ENCODE results near the gene RPL22. TPM values are rescaled to one million over a fixed set of nuclear protein-coding genes. Genes with fewer than 3 reads are reported as not detected.
A peak's percentile ranks its signal among the peaks of the same experiment; 100 is the strongest.

RPL22 gene
- polyA plus RNA-seq, 6 donors from 2014 or later: 148 to 237 (median 187) TPM

GRCh38 chr1:6207075-6207885, 7.9 kb upstream of the RPL22 start:
- DNase-seq: no peak
- peak overlapping the region; percentile 44 to 81 (median 66) for H3K4me3 Mint-ChIP-seq
- peaks cover 0 to 2% (median 0%) of the 10 kb centered on the region in 7 donors for H3K9me3 Mint-ChIP-seq
- peaks cover 0 to 22% (median 4%) of the 10 kb centered on the region in 3 donors for H3K4me1 Mint-ChIP-seq
- H3K27me3 Mint-ChIP-seq: peaks cover 17 to 52% (median 22%) of the 10 kb centered on the region in 3 donors
- ATAC-seq (ENCODE audit: low read depth in 2 of 2): no peak
- no peaks in the 10 kb centered on the region for H3K36me3 Mint-ChIP-seq
- H3K27ac Mint-ChIP-seq: peak overlapping the region in 1 of 6 donors; percentile 6

DNA sequence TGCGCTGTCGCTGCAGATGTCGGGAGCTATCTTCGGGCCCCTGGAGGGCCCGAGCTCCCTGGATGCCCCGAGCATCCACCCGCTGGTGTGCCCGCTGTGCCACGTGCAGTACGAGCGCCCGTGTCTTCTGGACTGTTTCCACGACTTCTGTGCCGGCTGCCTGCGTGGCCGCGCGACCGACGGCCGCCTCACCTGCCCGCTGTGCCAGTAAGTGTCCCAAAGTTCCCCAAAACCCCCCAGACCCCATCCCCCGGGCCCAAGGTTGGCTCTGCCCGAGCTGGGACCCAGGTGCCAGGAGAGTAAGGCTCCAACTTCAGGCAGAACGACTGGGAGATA, 7.1 kb upstream of the RPL22 start:
- ATAC-seq (ENCODE audit: low read depth in 2 of 2) (no peak), DNase-seq (no peak)
- peaks cover 17 to 45% (median 17%) of the 10 kb centered on the region in 3 donors for H3K27me3 Mint-ChIP-seq
- peaks cover 0 to 2% (median 0%) of the 10 kb centered on the region in 7 donors for H3K9me3 Mint-ChIP-seq
- H3K27ac Mint-ChIP-seq: no peak overlapping the region
- H3K4me1 Mint-ChIP-seq: peaks cover 0 to 26% (median 5%) of the 10 kb centered on the region in 3 donors
- H3K4me3 Mint-ChIP-seq: peak overlapping the region in 7 of 8 donors; percentile 44 to 81 (median 68)
- H3K36me3 Mint-ChIP-seq: no peaks in the 10 kb centered on the region

- no peak for DNase-seq
- H3K9me3 Mint-ChIP-seq: peaks cover 0 to 2% (median 0%) of the 10 kb centered on the region in 7 donors
- ATAC-seq (ENCODE audit: low read depth in 2 of 2): peak; percentile 55 to 59
- peaks cover 1 to 29% (median 7%) of the 10 kb centered on the region in 3 donors for H3K4me1 Mint-ChIP-seq
- H3K27ac Mint-ChIP-seq: peak within 1 kb of the TSS in 2 of 6 donors; percentile 6 to 54
- H3K36me3 Mint-ChIP-seq: no peaks in the 10 kb centered on the region
- H3K4me3 Mint-ChIP-seq: peak within 1 kb of the TSS; percentile 68 to 86 (median 82)
- peaks cover 17 to 41% (median 17%) of the 10 kb centered on the region in 3 donors for H3K27me3 Mint-ChIP-seq
Observed at GRCh38 chr1:6205849-6206519, 6.6 kb upstream of the RPL22 start, which contains the start of gene RNF207. Gene RNF207 (plus strand): TSS chr1:6206119. CDS start chr1:6206536, 417 bp downstream.

- Mint-ChIP-seq H3K36me3 (peaks cover 0 to 6% of the 10 kb centered on the region in 2 donors), H3K9me3 (peaks cover 0 to 2% (median 0%) of the 10 kb centered on the region in 7 donors), H3K4me3 (peak overlapping the region in 1 of 8 donors; percentile 94), H3K27ac (no peak overlapping the region), H3K4me1 (peaks cover 34 to 50% (median 35%) of the 10 kb centered on the region in 3 donors), H3K27me3 (peaks cover 8 to 16% (median 8%) of the 10 kb centered on the region in 3 donors)
- no peak for ATAC-seq (ENCODE audit: low read depth in 2 of 2)
- no peak for DNase-seq
Observed at GRCh38 chr1:6202256-6202655, 2.9 kb upstream of the RPL22 start.

GRCh38 chr1:6200188-6200809, 904 bp upstream of the RPL22 start:
- H3K36me3 Mint-ChIP-seq: peaks cover 12 to 14% of the 10 kb centered on the region in 2 donors
- peak overlapping the region; percentile 61 to 97 (median 88) for H3K27ac Mint-ChIP-seq
- no peak for ATAC-seq (ENCODE audit: low read depth in 2 of 2)
- H3K4me3 Mint-ChIP-seq: peak overlapping the region; percentile 92 to 99 (median 96)
- DNase-seq: no peak
- peaks cover 0 to 2% (median 0%) of the 10 kb centered on the region in 7 donors for H3K9me3 Mint-ChIP-seq
- peaks cover 0 to 11% (median 0%) of the 10 kb centered on the region in 3 donors for H3K27me3 Mint-ChIP-seq
- H3K4me1 Mint-ChIP-seq: peaks cover 42 to 57% (median 48%) of the 10 kb centered on the region in 3 donors

DNA sequence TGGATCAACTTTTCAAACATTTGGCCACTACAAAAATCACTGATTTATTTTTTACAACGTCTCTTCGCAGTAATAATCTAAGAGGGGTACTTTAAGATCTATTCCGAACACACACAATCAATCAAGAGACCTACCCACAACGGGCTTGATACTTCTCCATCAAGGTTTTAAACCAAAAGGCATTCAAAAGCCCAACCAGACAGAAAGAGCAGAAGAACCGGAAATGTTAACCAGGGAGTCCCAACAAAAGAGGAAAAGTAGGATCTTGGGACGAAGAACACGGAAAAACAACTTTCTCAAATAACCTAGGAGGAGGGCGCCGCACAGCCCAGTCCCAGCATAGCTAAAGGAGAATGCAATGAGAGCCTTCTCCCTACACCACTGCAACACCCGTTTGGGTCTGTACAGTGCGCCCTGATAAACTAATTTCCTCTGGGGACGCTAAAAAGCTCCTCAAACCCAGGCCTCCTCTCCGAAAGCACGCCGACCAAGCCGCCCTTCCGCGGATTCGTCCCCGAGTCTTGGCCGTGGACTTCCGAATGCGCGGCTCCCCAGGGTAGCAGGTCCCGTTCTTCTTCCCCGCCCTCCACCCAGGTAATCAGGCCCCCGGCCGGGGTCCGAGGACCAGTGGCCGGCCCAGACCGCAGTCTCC, 623 bp downstream of the RPL22 start:
- H3K36me3 Mint-ChIP-seq: peaks cover 12 to 14% of the 10 kb centered on the region in 2 donors
- DNase-seq (no peak), ATAC-seq (ENCODE audit: low read depth in 2 of 2) (peak; percentile 2 to 12)
- peaks cover 42 to 53% (median 48%) of the 10 kb centered on the region in 3 donors for H3K4me1 Mint-ChIP-seq
- peak overlapping the region in 5 of 6 donors; percentile 63 to 96 (median 80) for H3K27ac Mint-ChIP-seq
- H3K27me3 Mint-ChIP-seq: peaks cover 0 to 3% (median 0%) of the 10 kb centered on the region in 3 donors
- H3K4me3 Mint-ChIP-seq: peak overlapping the region; percentile 92 to 99 (median 96)
- peaks cover 0 to 1% (median 0%) of the 10 kb centered on the region in 7 donors for H3K9me3 Mint-ChIP-seq

- peaks cover 14 to 15% of the 10 kb centered on the region in 2 donors for H3K36me3 Mint-ChIP-seq
- no peak for DNase-seq
- ATAC-seq (ENCODE audit: low read depth in 2 of 2): no peak
- H3K4me3 Mint-ChIP-seq: peak overlapping the region; percentile 92 to 99 (median 96)
- peaks cover 42 to 55% (median 48%) of the 10 kb centered on the region in 3 donors for H3K4me1 Mint-ChIP-seq
- H3K27me3 Mint-ChIP-seq: peaks cover 0 to 3% (median 0%) of the 10 kb centered on the region in 3 donors
- peaks cover 0 to 1% (median 0%) of the 10 kb centered on the region in 7 donors for H3K9me3 Mint-ChIP-seq
- H3K27ac Mint-ChIP-seq: peak overlapping the region in 3 of 6 donors; percentile 3 to 90 (median 19)
Observed at GRCh38 chr1:6197746-6198427, 1.5 kb downstream of the RPL22 start.

DNA sequence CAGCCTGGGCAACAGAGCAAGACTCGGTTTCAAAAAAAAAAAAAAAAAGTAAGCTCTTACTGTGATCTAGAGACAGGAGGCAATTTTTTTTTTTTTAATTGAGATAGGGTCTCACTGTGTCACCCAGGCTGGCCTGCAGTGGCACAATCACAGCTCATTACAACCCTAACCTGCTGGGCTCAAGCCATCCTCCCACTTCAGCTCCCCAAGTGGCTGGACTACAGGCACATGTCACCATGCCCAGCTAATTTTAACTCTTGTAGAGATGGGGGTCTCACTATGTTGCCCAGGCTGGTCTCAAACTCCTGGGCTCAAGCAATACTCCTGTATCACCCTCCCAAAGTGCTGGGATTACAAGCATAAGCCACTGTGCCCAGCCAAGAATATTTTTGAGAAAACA, 7.4 kb downstream of the RPL22 start:
- Mint-ChIP-seq H3K4me1 (peaks cover 12 to 24% (median 22%) of the 10 kb centered on the region in 3 donors), H3K27ac (no peak overlapping the region), H3K4me3 (no peak overlapping the region), H3K36me3 (peaks cover 13 to 27% of the 10 kb centered on the region in 2 donors), H3K9me3 (no peaks in the 10 kb centered on the region), H3K27me3 (no peaks in the 10 kb centered on the region)
- no peak for ATAC-seq (ENCODE audit: low read depth in 2 of 2)
- DNase-seq: no peak

DNA sequence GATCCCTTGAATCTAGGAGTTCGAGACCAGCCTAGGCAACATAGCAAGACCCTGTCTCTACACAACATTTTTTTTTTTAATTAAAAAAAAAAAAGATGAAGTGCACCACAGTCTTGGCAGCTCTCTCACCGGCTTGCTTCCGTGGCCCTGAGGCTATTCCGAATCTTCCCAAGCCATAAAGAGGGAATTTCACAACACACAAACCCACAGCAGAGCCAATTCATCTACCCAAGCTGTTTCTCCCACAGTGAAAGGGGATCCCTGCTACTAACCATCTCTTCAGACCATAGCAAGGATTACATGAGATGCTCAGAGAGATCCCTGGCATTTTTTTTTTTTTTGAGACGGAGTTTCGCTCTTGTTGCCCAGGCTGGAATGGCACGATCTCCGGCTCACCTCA, 10.9 kb downstream of the RPL22 start:
- Mint-ChIP-seq H3K36me3 (peaks cover 13 to 22% of the 10 kb centered on the region in 2 donors), H3K27ac (no peak overlapping the region), H3K4me1 (peaks cover 4 to 14% (median 11%) of the 10 kb centered on the region in 3 donors), H3K9me3 (no peaks in the 10 kb centered on the region), H3K4me3 (no peak overlapping the region), H3K27me3 (no peaks in the 10 kb centered on the region)
- ATAC-seq (ENCODE audit: low read depth in 2 of 2) (no peak), DNase-seq (no peak)

DNA sequence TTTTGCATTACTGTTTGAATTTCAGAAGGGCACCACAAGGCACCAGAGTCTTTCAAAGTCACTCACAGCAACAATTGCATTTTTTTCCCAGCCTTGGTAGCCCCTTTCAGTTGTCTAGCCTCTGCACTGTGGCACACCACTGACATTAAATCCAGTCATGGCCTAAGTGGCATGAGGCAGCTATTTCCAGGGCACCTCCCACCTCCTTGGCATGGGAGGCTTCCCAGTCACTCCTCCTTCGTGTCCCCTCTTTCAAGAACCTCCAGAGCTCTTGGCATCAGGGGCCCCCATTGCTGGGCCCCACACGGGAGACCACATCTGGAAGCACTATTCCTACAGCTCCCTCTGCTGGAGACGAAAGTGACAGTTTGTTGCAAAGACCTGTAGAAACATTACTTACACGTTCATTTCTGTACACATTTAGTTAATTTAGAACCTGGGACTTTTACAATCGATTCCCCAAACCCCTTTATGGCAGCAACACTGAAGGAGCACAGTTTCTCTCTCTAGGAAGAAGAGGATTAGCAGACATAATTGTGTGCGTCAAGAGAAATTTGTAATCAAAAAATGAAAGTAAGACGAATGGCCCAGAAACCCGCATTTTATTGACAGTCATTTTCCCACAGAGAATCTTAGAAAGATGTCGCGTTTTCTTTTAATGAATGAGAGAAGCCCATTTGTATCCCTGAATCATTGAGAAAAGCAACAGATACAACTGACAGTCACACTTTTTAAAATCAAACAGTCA, 13.6 kb downstream of the RPL22 start:
- H3K36me3 Mint-ChIP-seq: peaks cover 13 to 15% of the 10 kb centered on the region in 2 donors
- peaks cover 19 to 24% (median 20%) of the 10 kb centered on the region in 3 donors for H3K4me1 Mint-ChIP-seq
- peaks cover 4 to 12% (median 11%) of the 10 kb centered on the region in 3 donors for H3K27me3 Mint-ChIP-seq
- H3K27ac Mint-ChIP-seq: peak overlapping the region in 1 of 6 donors; percentile 34
- no peak for DNase-seq
- no peak for ATAC-seq (ENCODE audit: low read depth in 2 of 2)
- H3K4me3 Mint-ChIP-seq: peak overlapping the region in 1 of 8 donors; percentile 9
- H3K9me3 Mint-ChIP-seq: peaks cover 0 to 1% (median 0%) of the 10 kb centered on the region in 7 donors

- ATAC-seq (ENCODE audit: low read depth in 2 of 2) (no peak), DNase-seq (no peak)
- H3K27me3 Mint-ChIP-seq: peaks cover 4 to 15% (median 14%) of the 10 kb centered on the region in 3 donors
- H3K27ac Mint-ChIP-seq: no peak overlapping the region
- H3K4me3 Mint-ChIP-seq: no peak overlapping the region
- peaks cover 13 to 15% of the 10 kb centered on the region in 2 donors for H3K36me3 Mint-ChIP-seq
- peaks cover 21 to 23% (median 22%) of the 10 kb centered on the region in 3 donors for H3K4me1 Mint-ChIP-seq
- peaks cover 0 to 1% (median 0%) of the 10 kb centered on the region in 7 donors for H3K9me3 Mint-ChIP-seq
Observed at GRCh38 chr1:6185151-6185550, 14.2 kb downstream of the RPL22 start.

Data from naive B cell (primary cell).